Activated CD4-positive, alpha-beta T cell treated with anti-CD3 and anti-CD28 coated beads for 4 hours (primary cell): ENCODE data around the gene NOX3.
"Not testable (repeated sequence)": the region's sequence is repeated elsewhere in the genome, so short reads cannot be mapped to it uniquely, and the experiment has no call there.

Source experiments
- DNase-seq, 2 donors: peaks; one replicate each; pipeline ENCODE4 v3.0.0-alpha.2; 2020

The NOX3 gene

DNA sequence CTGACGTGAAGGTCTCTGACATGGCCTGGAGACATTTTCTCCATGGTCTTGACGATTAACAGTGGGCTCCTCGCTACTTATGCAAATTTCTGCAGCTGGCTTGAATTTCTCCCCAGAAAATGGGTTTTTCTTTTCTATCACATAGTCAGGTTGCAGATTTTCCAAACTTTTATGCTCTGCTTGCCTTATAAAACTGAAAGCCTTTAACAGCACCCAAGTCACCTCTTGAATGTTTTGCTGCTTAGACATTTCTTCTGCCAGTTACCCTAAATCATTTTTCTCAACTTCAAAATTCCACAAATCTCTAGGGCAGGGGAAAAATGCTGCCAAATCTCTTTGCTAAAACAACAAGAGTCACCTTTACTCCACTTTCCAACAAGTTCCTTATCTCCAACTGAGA lies 12.9 kb upstream of the NOX3 start:
- DNase-seq: not testable (repeated sequence)

GRCh38 chr6:155466539-155466938 lies 10.9 kb upstream of the NOX3 start:
- no peak for DNase-seq

DNA sequence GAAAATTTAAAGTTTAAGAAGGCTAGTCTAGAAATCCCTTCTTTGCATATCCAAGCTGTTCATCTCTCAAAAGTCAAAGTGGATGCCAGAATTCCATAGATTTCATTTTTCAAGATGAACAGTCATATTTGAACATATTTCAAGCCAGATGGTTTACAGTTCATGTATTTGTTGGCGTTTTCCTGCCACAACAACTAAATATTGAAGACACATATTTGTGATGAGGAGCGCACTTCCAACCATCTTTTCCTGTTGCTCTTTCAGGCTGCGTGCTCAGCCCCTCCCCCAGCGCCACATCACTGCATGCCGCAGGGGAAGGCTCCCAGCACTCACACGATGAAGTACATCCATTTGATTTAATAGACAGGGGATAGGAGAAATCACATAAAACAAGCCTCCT lies 5.9 kb upstream of the NOX3 start:
- no peak for DNase-seq

GRCh38 chr6:155454471-155454870 lies 1.2 kb downstream of the NOX3 start:
- no peak for DNase-seq

DNA sequence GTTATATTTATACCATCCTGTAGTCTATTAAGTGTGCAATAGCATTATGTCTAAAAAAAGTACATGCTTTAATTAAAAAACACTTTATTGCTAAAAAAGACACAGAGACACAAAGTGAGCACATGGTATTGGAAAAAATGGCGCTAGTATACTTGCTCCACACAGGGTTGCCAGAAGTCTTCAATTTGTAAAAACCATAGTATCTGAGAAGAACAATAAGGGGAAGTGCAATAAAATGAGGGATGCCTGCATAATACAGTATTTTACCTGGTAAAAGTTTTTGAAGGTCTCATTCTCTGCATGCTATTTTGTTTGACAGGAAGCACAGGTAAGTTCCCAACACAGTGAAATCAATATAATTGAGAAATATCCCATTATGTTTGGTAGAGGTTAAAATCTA lies 1.6 kb downstream of the NOX3 start:
- DNase-seq: no peak

- DNase-seq: no peak
Measured at GRCh38 chr6:155452576-155452975, 3.1 kb downstream of the NOX3 start.

DNA sequence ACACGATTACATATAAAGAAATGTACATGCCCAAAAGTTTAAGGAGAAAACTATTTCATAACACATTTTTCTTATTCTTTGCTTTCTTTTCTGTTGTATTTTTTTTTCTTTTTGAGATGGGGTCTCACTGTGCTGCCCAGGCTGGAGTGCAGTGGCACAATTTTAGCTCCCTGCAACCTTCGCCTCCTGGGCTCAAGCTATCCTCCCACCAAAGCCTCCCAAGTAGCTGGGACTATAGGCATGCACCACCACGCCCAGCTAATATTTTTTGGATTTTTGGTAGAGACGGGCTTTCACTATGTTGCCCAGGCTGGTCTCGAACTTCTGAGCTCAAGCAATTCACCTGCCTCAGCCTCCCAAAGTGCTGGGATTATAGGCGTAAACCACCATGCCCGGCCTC lies 4.1 kb downstream of the NOX3 start:
- DNase-seq: not testable (repeated sequence)

DNA sequence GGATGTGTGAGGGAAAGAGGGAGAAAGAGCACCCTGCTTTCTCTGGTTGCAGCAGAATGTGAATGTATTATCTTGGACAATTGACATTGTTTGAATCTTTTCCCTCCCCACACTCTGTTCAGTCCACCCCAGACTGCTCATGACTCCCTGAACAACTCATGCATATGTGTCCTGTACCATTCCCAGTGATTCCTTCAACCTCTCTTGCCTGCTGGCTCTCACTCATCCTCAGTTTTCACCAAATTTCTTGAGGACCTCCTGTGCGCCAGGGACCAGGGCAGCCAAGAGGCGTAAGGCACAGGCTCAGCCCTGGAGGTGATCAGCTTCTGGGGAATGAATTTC lies 5.4 kb downstream of the NOX3 start:
- no peak for DNase-seq

DNA sequence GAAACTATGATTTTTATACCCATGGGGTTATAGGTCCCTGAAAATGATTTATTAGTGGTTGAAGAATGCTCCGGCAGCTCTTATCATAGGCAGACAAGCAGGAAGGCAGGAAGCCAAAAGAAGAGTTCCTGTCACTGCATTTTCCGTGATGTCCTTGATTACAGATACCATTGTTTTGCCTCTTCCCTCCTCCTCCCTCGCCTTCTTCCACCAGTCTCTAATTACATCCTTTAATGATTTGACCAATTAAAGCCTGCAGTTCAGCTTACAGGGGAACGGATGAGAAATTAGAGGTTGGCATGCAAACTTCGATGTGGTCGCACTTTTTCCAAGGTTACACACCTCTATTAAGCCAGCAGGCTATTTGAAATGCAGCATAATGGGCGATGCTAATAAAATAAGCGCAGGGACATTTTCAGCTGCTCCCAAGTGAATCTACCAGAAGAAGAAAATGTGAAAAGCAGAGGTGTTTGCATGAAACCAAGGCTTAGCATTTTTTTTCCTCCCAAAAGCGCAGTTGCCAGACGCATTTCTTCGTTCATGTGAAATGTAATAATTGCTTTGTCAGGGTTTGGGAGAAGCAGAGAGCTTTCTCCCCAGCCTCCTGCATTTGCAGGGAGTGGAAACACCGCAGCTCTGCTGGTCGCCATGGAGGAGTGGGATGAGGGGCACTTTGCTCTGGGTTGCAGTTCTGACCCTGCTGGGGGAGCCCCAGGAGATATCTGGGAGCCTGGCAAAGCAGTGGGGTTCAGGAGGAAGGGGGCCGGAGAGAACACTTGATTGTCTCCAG lies 6.0 kb downstream of the NOX3 start:
- no peak for DNase-seq

DNA sequence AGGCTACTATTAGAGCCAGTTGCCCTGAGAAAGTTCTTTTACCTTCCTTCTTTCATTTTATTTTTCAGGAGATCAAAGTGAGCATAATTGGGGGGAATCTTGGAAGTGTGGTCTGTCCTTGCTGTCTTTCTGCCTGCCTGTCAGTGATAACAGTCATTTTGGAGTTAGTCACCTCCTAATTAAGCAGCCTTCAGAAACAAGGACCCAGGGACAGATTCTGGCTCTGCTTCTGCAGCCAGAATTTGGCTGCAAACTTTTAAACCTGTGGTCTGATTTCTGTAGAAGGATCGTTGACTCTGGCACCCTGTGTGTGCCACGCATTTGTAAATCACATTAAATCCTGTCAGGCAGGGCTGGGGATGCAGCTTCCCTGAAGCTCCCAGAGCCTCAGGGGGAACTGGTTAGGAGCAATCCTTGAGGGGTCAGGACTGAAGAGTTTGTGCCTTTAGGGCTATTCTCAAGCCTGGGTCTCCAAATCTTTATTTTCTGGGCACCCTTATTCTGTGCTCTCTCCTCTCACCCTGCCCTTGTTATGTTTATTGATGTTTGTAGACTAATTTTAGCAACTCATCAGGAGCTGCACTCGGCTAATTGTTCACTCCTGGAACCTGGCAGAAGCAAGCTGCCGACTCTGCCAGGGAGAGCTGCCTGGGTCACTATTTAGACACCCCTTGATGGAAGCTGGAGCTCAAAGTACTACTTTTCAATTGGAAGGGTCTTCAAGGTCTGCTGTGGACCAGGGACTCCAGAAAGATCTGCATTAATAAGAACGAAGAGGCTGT lies 6.8 kb downstream of the NOX3 start:
- no peak for DNase-seq

GRCh38 chr6:155447949-155448348 lies 7.7 kb downstream of the NOX3 start:
- no peak for DNase-seq

DNA sequence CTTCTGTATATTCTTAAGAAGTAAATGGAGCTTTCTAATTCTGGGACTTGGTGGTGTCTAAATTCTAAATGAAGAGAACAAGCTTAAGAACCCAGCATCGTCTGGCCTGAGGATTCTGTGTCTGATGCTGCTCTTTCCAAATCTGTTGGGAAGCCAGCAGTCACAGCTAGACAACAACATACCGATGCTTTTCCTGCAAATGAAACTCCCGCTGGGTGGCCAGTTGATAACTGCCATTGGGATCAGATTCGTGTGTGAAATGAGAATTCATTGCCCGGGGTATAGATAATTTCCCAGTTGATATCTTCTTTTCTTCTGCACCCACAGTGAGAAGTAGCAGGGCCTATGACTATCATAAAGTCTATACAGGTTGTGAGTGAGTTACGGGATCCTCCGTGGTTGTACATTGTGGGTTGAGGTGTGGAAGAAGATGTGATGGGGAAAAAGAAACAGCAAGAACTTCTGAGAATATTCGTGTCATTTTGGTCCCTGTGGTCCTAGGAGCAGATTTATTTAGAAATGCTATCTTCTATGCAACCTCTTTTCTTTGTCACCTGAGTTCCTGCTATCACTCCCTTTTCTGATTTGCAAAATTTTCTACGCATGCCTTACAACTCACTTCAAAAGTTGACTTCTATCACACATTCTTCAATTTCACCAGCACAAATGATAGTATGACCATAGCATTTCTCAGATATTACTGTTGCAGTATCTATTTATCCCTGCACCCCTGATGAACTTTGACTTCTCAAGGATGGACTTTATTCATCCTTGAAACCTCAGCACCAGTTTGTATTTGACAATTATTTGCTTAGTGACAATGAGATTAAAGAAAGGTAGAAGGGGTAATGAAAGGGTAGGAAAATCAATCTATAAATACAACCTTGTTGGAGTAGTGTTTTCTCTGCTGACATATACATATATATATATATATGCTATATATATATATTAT lies 10.4 kb downstream of the NOX3 start:
- no peak for DNase-seq

DNA sequence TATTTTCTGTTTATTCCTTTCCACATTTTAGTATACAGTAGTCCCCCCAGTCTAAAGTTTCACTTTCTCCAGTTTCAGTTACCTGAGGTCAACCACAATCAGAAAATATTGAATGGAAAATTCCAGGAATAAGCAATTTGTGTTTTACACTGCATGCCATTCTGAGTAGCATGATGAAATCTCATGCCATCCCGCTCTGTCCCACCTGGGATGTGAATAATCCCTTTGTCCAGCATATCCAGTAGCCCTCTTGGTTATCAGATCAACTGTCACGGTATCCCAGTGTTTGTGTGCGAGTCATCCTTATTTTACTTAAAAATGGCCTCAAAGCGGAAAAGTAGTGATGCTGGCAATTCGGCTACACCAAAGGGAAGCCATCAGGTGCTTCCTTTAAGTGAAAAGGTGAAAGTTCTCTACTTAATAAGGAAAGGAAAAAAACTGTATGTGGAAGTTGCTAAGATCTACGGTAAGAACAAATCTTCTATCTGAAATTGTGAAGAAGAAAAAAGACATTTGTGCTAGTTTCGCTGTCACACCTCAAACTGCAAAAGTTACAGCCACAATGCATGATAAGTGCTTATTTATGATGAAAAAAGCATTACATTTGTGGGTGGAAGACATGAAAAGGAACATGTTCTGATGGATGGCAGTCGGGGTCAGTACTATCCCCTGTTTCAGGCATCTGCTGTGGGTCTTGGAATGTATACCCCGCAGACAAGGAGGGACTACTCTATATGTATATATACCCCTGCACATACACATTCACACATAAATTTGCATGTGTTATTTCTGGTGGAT lies 11.3 kb downstream of the NOX3 start:
- no peak for DNase-seq

- DNase-seq: no peak
Measured at GRCh38 chr6:155443168-155443567, 12.5 kb downstream of the NOX3 start.

- DNase-seq: no peak
Measured at GRCh38 chr6:155442562-155442961, 13.1 kb downstream of the NOX3 start.

- DNase-seq: no peak
Measured at GRCh38 chr6:155441112-155441465, 14.6 kb downstream of the NOX3 start.

- DNase-seq: no peak
Measured at GRCh38 chr6:155440398-155441111, 15.1 kb downstream of the NOX3 start.

DNA sequence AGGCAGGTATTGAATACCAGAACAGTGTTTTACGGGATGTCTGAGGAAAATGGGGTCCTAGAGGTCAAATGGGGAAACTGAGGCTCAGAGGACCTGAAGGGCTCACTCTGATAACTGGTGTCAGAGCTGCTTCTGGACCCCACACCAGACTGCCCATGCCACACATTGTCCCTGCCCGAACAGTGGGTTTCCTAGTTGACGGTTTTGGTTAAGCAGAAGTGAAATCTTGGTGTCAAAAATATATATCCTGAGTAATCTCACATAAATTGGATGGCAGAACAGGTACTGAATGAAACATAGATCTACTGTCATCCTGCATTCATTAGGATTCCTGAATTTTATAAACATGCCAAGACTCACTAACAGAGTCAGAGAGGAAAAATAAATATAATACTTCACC lies 16.3 kb downstream of the NOX3 start:
- DNase-seq: no peak

DNA sequence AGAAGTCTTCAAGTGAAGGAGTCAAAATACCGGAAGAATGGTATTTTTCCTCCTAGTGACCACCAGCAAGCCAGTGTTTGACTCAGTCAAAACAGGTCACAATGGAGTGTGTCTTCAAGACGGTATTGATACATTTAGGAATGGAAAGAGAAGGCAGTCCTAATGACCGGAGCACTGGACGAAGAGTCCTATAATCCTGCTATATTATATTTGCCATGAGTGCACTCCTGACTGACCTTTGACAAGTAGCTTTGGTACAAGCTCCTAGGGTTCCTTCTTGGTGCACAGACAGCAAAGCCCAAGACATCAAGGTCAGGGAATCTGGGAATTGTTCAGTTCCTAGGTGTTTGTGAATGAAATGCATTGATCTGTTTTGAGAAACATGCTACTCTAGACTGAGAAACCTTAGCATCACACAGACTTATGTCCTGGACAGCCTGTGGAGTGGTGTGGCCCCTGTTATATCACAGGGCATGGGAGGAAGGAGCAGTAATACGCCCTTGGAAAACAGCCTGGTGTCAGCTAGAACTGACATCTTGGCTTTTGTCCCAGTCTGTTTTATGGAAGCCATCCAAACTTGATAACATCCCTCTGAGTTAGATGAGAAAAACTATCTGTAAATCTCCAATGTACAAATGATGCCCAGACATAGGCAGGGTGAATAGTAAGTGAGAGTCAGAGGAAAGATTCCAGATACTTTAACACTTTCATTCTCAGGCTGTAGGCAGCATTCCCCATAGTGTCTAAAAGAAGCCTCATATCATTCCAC lies 18.5 kb downstream of the NOX3 start:
- no peak for DNase-seq

DNA sequence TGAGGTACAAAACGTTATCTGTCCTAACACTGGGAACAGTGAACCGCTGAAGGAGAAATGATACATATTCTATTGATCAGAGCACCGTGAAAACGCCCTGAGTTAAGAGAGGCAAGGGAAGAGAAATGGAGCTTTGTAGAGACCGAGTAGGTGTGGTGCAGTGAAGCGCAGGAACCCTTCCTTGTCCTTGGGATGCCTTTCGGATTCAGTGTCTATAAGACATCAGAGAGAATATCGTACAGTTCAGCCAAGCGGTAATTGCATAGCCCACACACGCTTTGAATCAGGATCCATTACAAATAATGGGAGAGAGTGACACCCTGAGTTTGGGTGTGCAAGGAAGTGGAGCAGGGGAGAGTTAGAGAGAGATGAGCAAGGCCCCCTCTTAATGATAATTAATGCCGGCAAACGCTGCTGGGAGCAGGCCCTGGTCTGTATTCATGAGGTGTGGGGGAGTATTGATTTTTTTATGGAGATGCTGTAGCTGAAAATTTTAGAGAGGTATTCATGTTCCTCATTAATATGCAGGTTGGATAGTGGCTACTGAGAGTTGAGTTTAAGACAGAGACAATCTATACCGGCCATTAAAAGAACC lies 20.7 kb downstream of the NOX3 start:
- DNase-seq: no peak

DNA sequence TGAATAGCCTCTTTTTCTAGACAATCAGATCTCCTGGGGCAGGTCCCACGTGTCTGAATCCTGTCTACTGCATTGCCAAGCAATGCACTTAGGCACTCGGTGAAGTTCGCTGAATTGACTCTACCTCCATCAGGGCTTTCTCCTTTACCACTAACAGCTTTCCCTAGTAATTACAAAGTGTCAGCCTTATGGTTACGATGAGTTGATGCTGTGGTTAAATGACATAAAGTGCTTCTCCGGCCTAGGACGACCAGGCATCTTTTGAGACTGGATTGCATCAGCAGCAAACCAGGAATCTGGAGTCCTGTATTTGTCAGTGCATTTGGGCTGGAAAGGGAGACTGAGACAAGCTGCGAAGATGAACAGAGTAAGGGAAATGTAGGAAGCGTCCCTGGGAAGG lies 21.5 kb downstream of the NOX3 start:
- DNase-seq: no peak
